Measurements from ENCODE around the gene ZFAND3.

The ZFAND3 gene

GRCh38 chr6:38184585-38185080 lies 365.1 kb downstream of the ZFAND3 start:
- TF ChIP-seq TAF1 (IDR thresholded peaks at IDR 0.05; ENCODE audit: borderline replicate concordance, low read depth, low read length) (no peak), POLR2AphosphoS5 (IDR thresholded peaks at IDR 0.05; ENCODE audit: low read depth, low read length) (no peak), POLR2A (IDR thresholded peaks at IDR 0.05; ENCODE audit: low read depth, low read length) (no peak)
- FAIRE-seq (no peak), DNase-seq (ENCODE audit: insufficient read length) (no peak)

- no peak for FAIRE-seq
Measured at GRCh38 chr6:38185244-38185643, 365.7 kb downstream of the ZFAND3 start.

DNA sequence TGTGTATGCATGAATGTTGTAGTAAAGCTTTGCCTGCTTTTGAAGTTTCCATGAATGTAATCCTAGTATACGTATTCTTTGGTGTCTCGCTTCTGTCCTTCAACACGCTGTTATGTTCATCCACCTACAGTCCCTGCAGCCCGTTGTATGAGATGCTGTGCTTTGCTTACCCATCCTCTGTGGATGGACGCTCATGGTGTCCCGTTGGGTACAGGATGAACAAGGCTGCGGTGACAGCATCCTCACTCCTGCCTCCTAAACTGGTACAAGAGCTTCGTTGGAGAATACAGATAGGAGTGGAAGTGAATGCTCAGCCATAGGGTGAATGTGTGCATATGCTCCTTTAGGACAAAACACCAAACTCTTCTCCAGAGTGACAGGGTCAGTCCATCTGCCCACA lies 366.2 kb downstream of the ZFAND3 start:
- TF ChIP-seq POLR2A (IDR thresholded peaks at IDR 0.05; ENCODE audit: low read depth, low read length) (no peak), POLR2AphosphoS5 (IDR thresholded peaks at IDR 0.05; ENCODE audit: low read depth, low read length) (no peak), TAF1 (IDR thresholded peaks at IDR 0.05; ENCODE audit: borderline replicate concordance, low read depth, low read length) (no peak)
- DNase-seq (ENCODE audit: insufficient read length) (no peak), FAIRE-seq (no peak)

More at GRCh38 chr6:38185244-38185643, 365.7 kb downstream of the ZFAND3 start:
- DNase-seq (ENCODE audit: insufficient read length), result no peak
- TF ChIP-seq POLR2AphosphoS5 (IDR thresholded peaks at IDR 0.05; ENCODE audit: low read depth, low read length) (no peak), TAF1 (IDR thresholded peaks at IDR 0.05; ENCODE audit: borderline replicate concordance, low read depth, low read length) (no peak), POLR2A (IDR thresholded peaks at IDR 0.05; ENCODE audit: low read depth, low read length) (no peak)

DNA sequence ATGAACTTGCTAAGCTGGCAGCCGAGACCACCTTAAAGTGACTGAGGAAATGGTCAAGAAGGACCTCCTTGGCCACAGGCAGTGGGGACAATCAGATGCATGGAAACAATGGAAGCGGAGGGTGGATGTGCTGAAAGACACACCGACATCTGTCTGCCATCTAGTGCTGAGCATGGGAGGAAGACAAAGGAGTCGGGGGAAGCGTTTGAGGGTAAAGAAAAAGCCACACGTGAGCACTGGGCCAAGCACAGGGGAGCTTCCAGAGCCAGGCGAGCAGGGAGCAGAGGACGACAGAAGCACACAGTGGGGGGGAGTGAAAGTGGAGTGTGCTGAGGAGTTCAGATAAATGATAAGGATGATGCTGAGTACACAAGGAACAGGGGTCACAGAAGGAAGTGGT lies 367.8 kb downstream of the ZFAND3 start:
- TF ChIP-seq POLR2A (IDR thresholded peaks at IDR 0.05; ENCODE audit: low read depth, low read length) (no peak), TAF1 (IDR thresholded peaks at IDR 0.05; ENCODE audit: borderline replicate concordance, low read depth, low read length) (no peak), POLR2AphosphoS5 (IDR thresholded peaks at IDR 0.05; ENCODE audit: low read depth, low read length) (no peak)
- DNase-seq (ENCODE audit: insufficient read length) (no peak), FAIRE-seq (no peak)

GRCh38 chr6:38187811-38188590 lies 368.5 kb downstream of the ZFAND3 start:
- TF ChIP-seq POLR2A (IDR thresholded peaks at IDR 0.05; ENCODE audit: low read depth, low read length) (no peak), TAF1 (IDR thresholded peaks at IDR 0.05; ENCODE audit: borderline replicate concordance, low read depth, low read length) (no peak), POLR2AphosphoS5 (IDR thresholded peaks at IDR 0.05; ENCODE audit: low read depth, low read length) (no peak)
- FAIRE-seq, result no peak

GRCh38 chr6:38188677-38189335 lies 369.3 kb downstream of the ZFAND3 start:
- FAIRE-seq (no peak), DNase-seq (ENCODE audit: insufficient read length) (no peak)
- no peak for TF ChIP-seq TAF1 (IDR thresholded peaks at IDR 0.05; ENCODE audit: borderline replicate concordance, low read depth, low read length)
- no peak for TF ChIP-seq POLR2A (IDR thresholded peaks at IDR 0.05; ENCODE audit: low read depth, low read length)
- TF ChIP-seq POLR2AphosphoS5 (IDR thresholded peaks at IDR 0.05; ENCODE audit: low read depth, low read length), result no peak

More at GRCh38 chr6:38187811-38188590, 368.5 kb downstream of the ZFAND3 start:
- no peak for DNase-seq (ENCODE audit: insufficient read length)

DNA sequence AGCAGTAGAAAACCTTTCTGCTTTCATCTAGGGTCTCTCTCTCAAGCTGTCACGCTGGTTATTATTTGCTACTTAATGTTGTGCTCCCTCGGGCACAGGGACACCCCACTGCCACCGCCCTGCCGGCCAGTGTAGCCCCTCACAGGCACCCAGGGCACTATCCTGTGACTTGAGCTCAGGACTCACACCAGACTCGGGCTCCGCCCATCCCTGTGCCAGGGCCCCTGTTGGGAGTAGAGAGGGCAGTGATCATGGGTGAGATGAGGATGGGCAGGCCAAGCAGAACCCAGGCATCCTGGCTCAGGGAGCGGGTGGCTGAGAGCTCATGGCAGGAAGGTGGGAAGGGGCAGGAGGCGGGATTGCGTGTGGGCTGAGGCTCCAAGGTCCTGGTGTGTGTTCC lies 371.9 kb downstream of the ZFAND3 start:
- FAIRE-seq (no peak), DNase-seq (ENCODE audit: insufficient read length) (no peak)
- TF ChIP-seq POLR2AphosphoS5 (IDR thresholded peaks at IDR 0.05; ENCODE audit: low read depth, low read length) (no peak), TAF1 (IDR thresholded peaks at IDR 0.05; ENCODE audit: borderline replicate concordance, low read depth, low read length) (no peak), POLR2A (IDR thresholded peaks at IDR 0.05; ENCODE audit: low read depth, low read length) (no peak)

DNA sequence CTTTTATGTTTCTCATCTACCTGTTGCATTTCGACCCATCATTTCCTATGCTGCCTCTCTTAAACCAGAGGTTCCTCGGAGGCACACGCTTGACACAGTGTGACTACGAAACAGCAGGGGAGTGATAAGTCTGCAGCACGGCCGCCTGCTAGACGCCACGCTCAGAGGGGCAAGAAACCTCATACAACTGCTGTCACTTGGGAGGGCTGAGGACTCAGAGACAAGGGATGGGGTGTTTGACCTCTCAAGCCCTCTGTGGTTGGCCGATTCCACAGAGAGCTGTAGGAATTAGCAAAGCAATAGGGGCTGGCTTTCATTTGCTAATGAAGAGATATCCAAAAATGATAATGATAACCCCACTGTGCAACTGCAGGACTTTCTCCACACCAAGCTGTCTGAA lies 372.5 kb downstream of the ZFAND3 start:
- no peak for DNase-seq (ENCODE audit: insufficient read length)
- TF ChIP-seq POLR2A (IDR thresholded peaks at IDR 0.05; ENCODE audit: low read depth, low read length) (no peak), TAF1 (IDR thresholded peaks at IDR 0.05; ENCODE audit: borderline replicate concordance, low read depth, low read length) (no peak), POLR2AphosphoS5 (IDR thresholded peaks at IDR 0.05; ENCODE audit: low read depth, low read length) (no peak)
- FAIRE-seq, result no peak

- TF ChIP-seq POLR2A (IDR thresholded peaks at IDR 0.05; ENCODE audit: low read depth, low read length) (no peak), TAF1 (IDR thresholded peaks at IDR 0.05; ENCODE audit: borderline replicate concordance, low read depth, low read length) (no peak), POLR2AphosphoS5 (IDR thresholded peaks at IDR 0.05; ENCODE audit: low read depth, low read length) (no peak)
- DNase-seq (ENCODE audit: insufficient read length), result no peak
- FAIRE-seq, result no peak
Measured at GRCh38 chr6:38192487-38192886, 373.0 kb downstream of the ZFAND3 start.

- FAIRE-seq (no peak), DNase-seq (ENCODE audit: insufficient read length) (no peak)
- TF ChIP-seq TAF1 (IDR thresholded peaks at IDR 0.05; ENCODE audit: borderline replicate concordance, low read depth, low read length) (no peak), POLR2A (IDR thresholded peaks at IDR 0.05; ENCODE audit: low read depth, low read length) (no peak), POLR2AphosphoS5 (IDR thresholded peaks at IDR 0.05; ENCODE audit: low read depth, low read length) (no peak)
Measured at GRCh38 chr6:38193051-38193450, 373.5 kb downstream of the ZFAND3 start.

DNA sequence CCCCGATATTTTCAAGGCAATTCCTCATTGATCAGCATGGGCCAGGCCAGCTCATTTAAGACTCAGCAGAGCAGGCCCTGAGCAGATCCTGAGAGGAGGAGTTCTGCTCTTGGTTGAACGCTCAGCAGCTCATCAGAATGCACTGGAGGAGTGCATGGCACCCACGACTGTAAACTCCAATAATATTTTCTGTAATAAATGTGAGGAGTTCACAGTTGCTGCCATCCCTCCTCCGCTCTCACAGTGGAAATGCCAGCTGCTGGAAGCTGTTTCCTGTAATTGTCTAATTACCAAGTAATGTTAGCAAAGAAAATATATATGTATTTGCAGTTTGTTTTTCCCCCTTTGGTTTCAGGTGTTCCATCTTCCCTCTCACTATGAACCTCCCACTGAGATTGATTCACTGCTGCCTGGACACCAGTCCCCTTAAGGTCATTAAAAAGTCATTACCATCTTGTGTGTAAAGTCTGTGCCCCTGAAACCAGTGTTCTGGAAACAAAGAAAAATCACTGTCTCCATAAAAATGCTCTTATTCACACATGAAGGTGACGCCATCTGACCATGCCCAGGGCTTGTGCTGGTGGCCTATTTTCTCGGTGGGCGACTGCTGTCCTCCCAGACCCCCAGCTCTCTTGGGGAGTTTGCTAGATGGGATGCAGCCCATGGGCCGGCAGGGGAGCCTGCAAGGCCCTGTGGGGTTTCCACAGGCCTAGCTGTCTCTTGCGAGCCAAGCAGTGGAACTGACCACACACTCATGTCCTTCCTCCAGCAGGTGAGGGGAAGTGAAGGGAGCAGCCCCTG lies 374.2 kb downstream of the ZFAND3 start:
- FAIRE-seq (no peak), DNase-seq (ENCODE audit: insufficient read length) (no peak)
- TF ChIP-seq TAF1 (IDR thresholded peaks at IDR 0.05; ENCODE audit: borderline replicate concordance, low read depth, low read length), result no peak
- TF ChIP-seq POLR2A (IDR thresholded peaks at IDR 0.05; ENCODE audit: low read depth, low read length), result no peak
- TF ChIP-seq POLR2AphosphoS5 (IDR thresholded peaks at IDR 0.05; ENCODE audit: low read depth, low read length), result no peak
